Measurements from ENCODE around the gene AKR1C2.

GRCh38 chr10:4983615-4984216, 19.9 kb downstream of the AKR1C2 start:
- TF ChIP-seq CTCF (IDR thresholded peaks at IDR 0.05) (no peak), POLR2A (IDR thresholded peaks at IDR 0.05) (no peak), POLR2AphosphoS5 (IDR thresholded peaks at IDR 0.05) (no peak)
